GM21381 (cell line): ENCODE measurements around the gene MKLN1.
"Not testable (repeated sequence)": the region's sequence is repeated elsewhere in the genome, so short reads cannot be mapped to it uniquely, and the experiment has no call there.

Experiments
- ATAC-seq: cut with Tn5 transposase; IDR thresholded peaks from one replicate; pipeline ENCODE4 v1.9.1; 2021; ENCODE audit warnings: mild to moderate bottlenecking, moderate library complexity; ENCODE audit not compliant: unreplicated experiment

MKLN1 gene

DNA sequence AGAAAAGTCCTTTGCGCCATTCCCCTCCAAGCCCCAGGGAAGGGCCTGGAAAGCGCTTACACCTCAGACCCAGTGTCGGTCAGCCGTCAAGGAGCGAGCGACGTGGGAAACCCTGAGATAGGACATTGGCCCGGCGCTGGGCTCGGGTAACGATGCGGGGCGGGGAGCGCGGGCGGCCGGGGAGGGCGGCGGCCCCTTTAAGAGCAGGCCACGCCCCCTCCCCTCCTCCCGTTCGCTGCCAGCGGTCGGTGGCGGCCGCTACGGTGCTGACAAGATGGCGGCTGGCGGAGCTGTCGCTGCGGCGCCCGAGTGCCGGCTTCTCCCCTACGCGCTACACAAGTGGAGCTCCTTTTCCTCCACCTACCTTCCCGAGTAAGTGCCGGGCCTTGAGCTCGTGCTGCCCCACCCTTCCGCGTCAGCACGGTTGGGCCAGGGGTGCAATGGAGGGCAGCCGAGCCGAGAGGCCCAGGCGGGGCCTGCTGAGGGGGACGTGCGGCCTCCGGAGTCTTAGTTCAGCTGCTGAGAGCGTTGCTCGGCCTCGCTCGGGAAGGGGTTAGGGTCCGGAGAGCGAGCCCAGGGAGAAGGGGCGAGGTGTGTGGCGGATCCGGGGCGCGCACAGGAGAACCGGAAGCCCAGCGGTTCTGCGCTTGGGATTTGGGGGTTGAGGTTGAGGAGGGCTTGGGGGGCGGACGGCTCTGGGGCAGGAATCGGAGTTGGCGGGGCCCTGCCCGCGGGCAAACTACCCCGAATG lies at the start of gene MKLN1:
Gene MKLN1 (plus strand): TSS at position 251 of the 751 bp plus-strand sequence. CDS start 24 bp downstream, at position 275.
- ATAC-seq, result peak; percentile 95

DNA sequence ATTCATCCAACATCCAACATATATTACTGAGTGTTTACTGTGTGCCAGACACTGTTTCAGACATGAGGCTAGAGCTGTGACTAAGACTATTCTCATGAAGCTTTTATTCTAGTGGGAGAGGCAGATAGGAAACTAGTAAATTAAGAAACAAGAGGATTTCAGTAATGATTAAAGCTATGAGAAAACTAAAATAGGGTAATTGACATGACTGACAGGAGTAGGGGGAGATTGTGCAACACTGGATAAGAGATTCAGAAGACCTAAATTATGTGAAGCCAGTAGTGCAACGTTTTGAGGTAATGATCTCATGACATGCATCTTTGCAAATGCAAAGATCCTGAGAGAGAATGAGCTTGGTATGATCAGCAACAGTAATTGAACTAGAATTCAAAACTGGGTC lies 48.6 kb upstream of the MKLN1 start:
- no peak for ATAC-seq

DNA sequence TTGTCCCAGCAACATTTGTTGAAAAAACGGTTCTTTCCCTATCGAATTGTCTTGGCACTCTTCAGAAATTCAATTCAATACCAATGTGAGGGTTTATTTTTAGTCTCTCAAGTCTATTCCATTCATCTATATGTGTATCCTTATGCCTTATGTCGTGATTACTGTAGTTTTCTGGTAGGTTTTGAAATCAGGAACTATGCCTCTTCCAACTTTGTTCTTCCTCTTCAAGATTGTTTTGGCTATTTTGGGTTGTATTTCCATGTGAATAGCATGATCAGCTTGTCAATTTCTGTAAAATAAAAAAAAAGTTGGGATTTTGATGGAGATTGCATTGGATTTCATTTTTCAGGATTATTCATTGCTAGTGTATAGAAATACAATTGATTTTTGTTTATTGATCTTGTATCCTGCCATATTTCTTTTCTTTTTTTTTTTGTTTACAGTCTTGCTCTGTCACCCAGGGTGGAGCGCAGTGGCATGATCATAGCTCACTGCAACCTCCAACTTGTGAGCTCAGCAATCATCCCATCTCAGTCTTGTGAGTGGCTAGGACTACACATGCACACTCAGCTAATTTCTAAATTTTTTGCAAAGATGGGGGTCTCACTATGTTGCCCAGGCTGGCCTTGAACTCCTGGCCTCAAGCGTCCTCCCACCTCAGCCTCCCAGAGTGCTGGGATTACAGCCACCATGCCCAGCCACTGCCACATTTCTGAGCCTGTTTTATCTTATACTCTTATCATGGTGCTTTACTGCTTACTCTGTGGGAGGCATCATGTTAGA lies 46.2 kb upstream of the MKLN1 start:
- no peak for ATAC-seq

DNA sequence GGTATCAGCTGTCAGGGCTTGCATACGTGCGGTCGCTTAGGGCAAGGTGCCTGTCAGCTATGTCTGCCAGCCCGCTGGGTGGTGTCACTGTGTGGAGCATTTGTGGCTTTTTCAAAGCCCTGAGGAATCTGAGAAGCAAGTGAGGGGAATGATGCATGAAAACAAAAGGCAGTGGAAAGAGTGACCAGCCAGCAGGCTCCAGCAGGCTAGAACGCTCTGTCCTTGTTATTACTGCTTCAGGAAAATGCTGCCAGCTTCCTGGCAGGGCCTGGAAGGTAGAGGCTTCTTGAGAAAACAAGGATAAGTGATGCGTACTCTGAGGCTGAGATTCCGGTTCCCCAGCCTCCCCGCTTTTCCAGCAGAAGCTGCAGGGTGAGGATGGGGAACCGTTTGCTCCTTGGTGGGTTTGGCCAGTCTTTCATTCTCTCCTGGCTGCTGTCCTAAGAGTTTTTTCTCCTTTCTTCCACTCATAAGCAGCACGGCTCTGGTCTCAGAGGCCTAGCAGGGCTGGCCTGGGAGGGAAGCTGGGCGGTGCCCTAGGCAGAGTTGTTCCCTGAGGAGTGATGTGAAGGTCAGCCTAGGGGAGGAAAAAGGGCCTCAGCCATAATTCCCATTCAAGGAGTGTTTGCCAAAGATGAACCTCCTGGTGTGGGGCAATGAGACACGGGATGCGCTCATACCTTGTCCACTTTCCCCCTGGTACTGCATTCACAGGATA lies 42.8 kb upstream of the MKLN1 start:
- no peak for ATAC-seq

DNA sequence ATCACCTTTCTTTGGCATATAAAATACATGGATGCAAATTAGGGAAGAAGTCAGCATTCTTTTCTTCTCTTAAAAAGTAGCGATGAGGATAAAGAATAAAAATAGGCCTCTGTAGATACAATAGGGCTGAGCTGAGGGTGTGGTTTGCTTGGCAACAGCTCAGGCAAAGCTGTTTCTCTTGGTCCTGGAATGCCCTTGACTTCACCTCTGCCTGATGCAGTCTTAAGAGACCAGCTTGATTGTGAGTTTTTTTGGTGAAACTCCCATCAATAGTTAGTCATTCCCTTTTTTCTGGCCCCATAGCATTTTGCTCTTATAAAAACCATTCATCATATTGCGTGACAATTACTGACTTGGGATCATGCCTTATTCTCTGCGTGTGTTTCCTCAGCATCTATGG lies 42.1 kb upstream of the MKLN1 start:
- ATAC-seq, result no peak

DNA sequence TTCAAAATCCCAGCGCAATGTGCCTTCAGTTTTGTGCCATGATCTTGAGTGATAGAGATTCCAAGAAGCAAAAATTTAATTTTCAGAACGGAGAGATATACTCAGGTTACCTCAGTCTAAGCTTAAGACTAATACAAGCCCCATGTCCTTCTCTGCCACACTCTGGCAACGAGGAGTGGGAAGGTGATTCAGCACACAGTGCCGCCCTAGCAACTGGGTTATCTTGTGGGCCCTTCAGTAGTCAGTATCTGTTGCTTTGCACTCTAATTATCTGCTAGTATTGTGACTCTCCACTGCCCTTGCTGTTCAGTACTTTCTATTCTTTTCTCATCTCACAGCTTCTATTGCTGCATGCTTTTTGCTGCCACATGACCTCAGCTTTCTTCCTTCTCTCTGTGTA lies 39.2 kb upstream of the MKLN1 start:
- no peak for ATAC-seq

DNA sequence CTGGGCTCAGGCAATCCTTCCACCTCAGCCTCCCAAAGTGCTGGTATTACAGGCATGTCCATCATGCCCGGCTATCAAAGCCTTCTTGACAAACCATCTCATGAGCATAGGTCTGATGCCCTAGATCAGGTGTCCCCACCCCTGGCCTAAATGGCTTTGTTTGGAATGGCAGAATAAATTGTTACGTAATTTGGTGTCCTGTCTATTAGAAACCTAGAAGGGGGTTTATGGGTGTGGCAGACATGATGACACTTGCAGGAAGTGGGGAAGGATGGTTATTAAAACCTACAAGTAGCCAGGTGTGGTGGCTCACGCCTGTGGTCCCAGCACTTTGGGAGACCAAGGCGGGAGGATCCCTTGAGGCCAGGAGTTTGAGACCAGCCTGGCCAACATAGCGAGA lies 38.6 kb upstream of the MKLN1 start:
- ATAC-seq, result no peak

DNA sequence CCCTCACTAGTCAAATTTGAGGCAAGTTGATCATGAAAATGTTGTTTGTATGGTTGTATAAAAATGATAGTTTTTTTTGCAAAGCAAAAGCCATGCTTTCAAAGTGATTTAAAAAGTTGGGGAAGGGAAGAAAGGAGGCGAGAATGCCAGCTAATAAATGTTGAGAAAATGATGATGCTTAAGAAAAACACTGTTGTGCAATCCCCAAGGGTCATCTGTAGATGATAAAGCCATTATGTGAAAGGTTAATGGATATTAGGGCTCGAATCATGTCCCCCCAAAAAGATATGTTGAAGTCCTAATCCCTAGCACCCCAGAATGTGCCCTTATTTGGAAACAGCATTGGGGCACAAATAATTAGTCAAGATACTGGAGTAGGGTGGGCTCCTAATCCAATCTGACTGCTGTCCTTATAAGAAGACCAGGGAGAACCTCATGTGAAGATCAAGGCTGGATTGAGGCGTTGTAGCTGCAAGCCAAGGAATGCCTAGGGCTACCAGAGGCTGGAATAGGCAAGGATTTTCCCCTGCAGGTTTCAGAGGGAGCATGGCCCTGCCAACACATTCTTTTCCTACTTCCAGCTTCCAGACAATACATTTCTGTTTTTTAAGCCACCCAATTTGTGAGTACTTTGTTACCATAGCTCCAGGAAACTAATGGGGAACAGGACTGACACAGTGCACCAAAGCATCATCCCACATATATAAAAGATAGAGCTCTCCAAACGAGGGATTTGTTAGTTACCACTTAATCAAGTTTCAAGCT lies 35.4 kb upstream of the MKLN1 start:
- no peak for ATAC-seq

DNA sequence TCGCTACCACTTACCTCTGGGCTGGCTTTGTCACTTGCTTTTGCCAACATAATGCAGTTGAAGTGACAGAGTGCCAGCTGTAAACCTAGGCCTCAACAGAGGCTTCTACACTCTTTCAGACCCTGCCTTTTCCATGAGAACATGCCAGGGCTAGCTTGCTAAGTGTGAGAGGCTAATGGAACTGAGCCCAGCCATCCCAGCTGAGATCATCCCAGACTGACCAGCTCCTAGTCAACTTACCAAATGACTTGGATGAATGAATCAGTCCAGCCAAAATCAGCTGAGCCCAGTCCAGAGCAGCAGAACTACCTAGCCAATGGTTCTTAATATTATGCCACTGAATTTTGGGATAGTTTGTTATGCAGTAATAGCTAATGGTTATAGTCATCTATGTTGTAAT lies 34.7 kb upstream of the MKLN1 start:
- ATAC-seq, result no peak

DNA sequence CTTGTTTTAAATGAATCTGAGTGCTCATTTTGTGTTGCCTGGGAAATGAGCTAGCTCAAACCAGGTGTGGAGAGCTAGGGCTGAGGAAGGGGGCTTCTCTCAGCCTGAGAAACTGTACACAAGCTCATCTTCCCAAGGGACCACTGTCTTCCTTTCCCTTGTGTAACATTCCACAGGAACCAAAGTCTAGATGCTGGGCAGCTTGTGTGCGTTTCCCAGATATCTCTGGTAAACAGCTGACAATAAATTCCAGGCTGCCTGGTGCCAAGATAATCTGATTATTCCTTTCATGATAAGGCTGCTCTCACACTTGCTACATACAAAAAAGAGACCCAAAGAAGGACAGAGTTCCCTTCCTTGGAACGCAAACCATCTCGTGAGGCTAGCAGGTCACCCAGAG lies 33.1 kb upstream of the MKLN1 start:
- no peak for ATAC-seq

DNA sequence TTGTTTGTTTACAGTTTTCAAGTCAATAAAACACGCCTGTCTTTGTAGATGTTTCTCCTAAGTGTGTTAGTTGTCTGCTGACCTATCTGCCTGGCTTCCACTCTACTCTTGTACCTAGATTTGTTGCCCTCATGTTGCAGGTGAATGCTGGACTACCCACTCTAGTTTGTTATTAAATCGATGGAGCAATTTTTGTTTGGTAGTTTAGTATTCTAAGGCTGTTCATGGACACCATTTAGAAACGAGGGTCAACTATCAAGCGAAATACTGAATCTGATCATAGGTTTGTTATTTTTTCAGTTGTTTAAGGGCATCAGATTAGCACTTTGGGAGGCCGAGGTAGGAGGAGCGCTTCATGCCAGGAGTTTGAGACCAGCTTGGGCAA lies 29.1 kb upstream of the MKLN1 start:
- ATAC-seq, result no peak

DNA sequence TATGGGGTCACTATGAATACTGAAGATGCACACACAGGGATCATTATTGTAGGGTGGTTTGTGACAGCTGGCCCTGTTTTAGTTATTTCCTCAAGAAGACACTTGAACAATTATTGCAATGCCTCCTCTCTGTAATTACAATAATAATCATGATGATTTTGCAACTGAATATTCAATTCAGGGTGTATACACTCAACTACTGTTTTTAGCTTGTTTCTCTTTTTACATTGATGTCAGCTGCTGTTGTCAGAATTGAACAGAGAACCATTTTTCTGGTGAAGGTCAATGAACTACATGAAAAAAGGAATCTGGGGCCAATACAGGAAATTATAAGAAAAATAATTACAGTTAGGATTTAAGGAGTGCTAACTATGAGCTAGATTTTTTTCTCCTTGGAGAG lies 28.6 kb upstream of the MKLN1 start:
- no peak for ATAC-seq

DNA sequence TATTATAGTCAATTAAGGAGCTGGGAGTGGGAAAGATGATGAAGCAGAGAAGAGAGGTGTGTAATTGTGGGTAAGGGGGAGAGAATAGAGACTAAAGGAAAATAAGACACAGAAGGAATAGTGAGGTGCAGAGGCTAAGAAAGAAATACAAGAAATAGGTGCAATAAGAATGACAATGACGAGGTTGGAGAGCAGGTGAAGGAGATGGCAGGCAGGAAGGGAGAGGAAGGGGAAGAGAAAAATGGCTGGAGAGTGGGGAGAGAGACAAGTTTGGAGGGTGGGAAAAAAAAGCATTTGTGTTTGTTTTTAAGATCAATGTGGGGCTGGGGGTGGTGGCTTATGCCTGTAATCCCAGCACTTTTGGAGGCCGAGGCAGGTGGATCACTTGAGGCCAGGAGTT lies 27.6 kb upstream of the MKLN1 start:
- no peak for ATAC-seq

DNA sequence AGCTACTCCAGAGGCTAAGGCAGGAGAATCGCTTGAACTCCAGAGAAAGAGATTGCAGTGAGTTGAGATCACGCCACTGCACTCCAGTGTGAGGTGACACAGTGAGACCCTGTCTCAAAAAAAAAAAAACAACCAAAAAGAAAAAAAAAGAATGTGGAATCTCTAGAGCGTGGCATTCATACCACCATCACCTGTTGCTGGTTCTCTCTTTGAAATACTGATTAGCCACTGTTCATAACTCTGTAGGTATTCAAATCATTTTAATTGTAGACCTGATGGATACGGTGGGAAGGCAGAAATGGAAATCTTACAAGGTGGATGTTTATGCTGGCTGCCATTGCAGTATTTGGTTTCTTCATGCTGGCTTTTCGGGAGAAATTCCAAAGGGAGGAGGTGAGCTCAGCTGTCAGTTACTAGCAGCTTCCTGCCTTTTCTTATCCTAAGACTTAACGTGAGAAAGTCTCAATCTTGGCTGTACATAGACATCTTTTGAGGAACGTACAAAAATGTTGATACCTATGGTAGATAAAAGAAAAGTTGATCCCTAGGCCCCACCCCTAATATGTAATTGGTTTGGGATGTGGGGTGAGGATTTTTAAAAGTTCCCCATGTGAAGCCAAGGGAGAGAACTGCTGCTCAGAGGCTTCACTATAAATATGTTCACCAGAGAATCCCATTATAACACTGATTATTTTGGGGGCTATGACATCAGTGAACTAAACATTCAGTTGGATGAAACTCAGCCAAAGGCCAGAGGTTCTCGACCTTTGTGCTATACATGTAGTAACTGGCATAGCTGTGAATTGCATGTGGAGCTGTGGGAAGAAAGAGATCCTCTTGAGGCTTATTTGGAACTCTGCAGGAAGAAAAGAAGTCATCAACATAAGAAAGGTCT lies 26.9 kb upstream of the MKLN1 start:
- no peak for ATAC-seq

DNA sequence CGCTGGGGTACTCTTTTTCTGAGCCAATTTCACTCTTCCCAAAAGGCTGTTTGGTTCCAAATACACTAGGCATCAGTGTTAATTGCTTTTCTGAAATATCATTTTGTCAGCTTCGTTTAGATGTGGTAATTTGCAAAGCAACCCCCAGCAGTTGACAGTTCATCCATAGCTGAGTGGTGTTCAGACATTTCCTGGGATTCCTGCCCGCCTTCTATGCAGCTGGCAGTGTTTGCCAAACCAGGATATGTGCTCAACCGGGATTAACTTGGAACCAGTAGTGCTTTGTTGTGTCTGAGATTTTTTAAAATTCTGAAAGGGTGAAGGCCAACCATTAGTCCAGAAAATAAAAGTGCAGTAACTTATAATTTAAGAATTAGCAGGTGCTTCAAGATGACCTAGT lies 25.2 kb upstream of the MKLN1 start:
- no peak for ATAC-seq

DNA sequence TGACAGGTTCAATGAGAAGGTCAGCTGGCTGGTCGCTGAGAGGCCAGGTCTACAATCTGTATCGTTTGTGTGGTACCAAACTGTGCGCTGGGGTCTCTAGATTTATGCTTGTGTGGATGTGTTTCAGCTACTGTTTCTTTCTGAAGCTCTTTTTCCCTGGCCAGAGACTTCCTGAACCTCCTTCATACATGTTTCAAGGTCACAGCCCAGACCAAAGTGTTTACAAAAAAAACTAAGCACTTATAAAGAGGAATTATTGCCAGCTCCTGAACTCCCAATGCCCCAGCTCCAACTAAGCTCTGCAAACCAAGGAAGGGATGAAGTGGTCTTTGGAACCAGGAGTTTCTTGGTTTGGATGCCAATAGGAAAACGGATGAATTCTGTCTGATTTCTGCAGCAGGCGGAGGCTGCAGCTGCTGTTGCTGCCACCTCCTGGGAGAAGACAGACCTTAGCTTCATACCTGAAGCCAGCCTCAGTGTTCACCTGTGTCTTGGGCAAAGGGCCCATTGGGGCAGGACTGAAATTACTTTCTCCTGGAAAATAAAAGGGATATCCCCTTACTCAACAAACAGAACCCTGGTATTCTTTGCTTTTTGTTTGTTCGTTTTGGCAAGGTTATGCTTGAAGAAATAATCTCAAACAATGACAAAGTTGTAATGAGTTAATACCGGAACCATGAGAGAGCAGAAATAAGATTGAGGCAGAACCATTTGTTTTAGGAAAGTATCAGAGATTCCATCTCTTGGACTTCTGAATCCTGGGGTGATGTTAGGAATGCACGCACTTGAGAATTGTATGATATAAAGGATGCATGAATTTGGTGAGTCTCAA lies 24.6 kb upstream of the MKLN1 start:
- no peak for ATAC-seq

DNA sequence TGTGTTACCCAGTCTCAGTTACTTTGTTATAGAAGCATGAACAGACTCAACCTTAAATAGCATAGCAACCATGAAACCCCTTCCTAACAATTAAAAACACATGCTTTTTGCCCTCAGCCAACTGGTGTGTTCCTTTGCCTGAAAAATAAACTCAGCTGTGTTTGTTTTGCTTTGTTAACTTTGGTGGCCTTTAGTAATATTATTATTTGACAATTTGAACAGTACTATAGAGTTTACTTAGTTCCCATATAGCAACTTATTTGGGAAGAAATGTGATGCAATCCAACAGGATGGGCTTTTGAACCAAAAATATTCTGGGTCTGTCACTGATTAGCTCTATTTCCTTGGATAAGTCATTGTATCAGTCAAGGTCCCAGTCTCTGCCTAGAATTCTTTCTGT lies 22.5 kb upstream of the MKLN1 start:
- ATAC-seq, result no peak

DNA sequence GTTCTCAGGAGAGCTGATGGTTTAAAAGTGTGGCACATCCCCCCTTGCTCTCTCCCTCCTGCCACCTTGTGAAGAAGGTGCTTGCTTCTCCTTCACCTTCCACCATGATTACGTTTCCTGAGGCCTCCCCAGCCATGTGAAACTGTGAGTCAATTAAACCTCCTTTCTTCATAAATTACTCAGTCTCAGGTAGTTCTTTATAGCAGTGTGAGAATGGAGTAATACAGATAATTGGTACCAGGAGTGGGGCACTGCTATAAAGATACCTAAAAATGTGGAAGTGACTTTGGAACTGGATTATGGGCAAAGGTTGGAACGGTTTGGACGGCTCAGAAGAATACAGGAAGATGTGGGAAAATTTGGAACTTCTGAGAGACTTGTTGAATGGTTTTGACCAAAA lies 21.6 kb upstream of the MKLN1 start:
- ATAC-seq, result not testable (repeated sequence)

DNA sequence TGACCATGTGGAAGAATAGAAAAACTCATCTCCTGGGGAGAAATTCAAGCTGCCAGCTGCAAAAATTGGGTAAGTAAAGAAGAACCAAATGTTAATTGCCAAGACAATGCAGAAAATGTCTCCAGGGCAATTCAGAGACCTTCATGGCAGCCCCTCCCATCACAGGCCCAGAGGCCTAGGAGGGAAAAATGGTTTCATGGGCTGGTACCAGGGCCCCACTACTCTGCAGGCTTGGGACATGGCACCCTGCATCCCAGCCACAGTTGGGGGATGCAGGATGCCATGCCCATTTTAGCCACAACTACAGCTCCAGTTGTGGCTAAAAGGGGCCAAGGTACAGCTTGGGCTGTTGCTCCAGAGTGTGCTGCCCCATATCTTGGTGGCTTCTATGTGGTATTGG lies 20.9 kb upstream of the MKLN1 start:
- no peak for ATAC-seq
